ENCODE measurements around the gene RNF180. TPM values are rescaled to one million over a fixed set of nuclear protein-coding genes. Genes with fewer than 3 reads are reported as not detected.

Gene RNF180
- total and polyA plus RNA-seq, 2 of the 13 experiments (the other 11 are each of a cell fraction or from before 2014, with no cell fraction given) = 0.20 TPM; not detected in 1

- no peak for TF ChIP-seq ZBED4 (CRISPR knock-in tag; IDR thresholded peaks at IDR 0.05; ENCODE audit: borderline replicate concordance)
Observed at GRCh38 chr5:64210866-64211265, 45.2 kb downstream of the RNF180 start (continued).

DNA sequence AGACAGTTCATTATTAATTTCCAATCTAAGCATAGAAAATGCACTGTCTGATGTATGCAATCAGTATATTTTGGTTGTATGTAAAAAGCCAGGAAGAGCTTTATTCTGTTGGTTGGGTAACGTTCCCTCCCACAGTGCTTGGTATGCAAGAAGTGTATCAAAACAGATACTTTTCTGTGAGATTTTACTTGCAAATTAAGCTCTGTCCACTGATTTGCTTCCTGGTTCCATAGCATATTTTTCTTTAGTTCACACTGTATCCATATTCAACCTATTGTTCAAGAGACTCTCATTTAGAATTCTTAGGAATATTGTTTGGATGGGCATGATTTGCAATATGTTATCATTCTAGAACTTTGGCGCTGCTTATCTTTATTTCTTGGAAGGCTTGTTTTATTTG lies 47.4 kb downstream of the RNF180 start:
- H3K36me3 ChIP-seq (replicated peaks in 1 of 2; ENCODE audit: control insufficient read depth in 1 of 2, insufficient read depth in 2 of 2, low read length in 2 of 2) = no peaks in the 10 kb centered on the region
- H3K79me2 ChIP-seq (ENCODE audit: insufficient read depth, low read length) = no peaks in the 10 kb centered on the region
- H3K27me3 ChIP-seq (ENCODE audit: control insufficient read depth in 1 of 2, insufficient read depth in 2 of 2, low read length in 2 of 2) = no peaks in the 10 kb centered on the region
- BruUV-seq (replicated peaks) = no TSS peak
- WGBS (ENCODE audit: low lambda C conversion rate) = 0% methylated on average over 2 of the region's 2 CpGs
- no peaks in the 10 kb centered on the region for H4K20me1 ChIP-seq (ENCODE audit: insufficient read depth, low read length)
- FAIRE-seq (no peak), DNase-seq (ENCODE audit: low spot score) (no peak), ATAC-seq (no peak)
- no peak overlapping the region for H3K27ac ChIP-seq (ENCODE audit: extremely low read length, insufficient read depth, low read length)
- no peaks in the 10 kb centered on the region for H3K4me1 ChIP-seq (ENCODE audit: insufficient read depth, low read length)
- in situ Hi-C loops (cut with HindIII; ENCODE audit: extremely low pct_ligation_motif_present, low pct_unique_long_range_greater_than_20kb) = no loop called here
- POLR2A ChIA-PET = no interaction called here
- no peak overlapping the region for H3K4me2 ChIP-seq (ENCODE audit: low read depth, low read length)
- CTCF ChIA-PET (ENCODE audit: low intra/inter-chr PET ratio, low total read pairs) = no interaction called here
- no peak overlapping the region for H2AFZ ChIP-seq (ENCODE audit: low read length)
- no peaks in the 10 kb centered on the region for H3K9me3 ChIP-seq (ENCODE audit: low read length)
- H3K9ac ChIP-seq (ENCODE audit: insufficient read depth, low read depth, low read length) = no peak overlapping the region
- H3K4me3 ChIP-seq (replicated peaks in 1 of 3; ENCODE audit: insufficient read depth in 1 of 3, low read depth in 2 of 3, low read length in 3 of 3) = no peak overlapping the region
- intact Hi-C loops (cut with micrococcal nuclease; ENCODE audit: unreplicated experiment) = no loop called here
- TF ChIP-seq, protein P1, sequence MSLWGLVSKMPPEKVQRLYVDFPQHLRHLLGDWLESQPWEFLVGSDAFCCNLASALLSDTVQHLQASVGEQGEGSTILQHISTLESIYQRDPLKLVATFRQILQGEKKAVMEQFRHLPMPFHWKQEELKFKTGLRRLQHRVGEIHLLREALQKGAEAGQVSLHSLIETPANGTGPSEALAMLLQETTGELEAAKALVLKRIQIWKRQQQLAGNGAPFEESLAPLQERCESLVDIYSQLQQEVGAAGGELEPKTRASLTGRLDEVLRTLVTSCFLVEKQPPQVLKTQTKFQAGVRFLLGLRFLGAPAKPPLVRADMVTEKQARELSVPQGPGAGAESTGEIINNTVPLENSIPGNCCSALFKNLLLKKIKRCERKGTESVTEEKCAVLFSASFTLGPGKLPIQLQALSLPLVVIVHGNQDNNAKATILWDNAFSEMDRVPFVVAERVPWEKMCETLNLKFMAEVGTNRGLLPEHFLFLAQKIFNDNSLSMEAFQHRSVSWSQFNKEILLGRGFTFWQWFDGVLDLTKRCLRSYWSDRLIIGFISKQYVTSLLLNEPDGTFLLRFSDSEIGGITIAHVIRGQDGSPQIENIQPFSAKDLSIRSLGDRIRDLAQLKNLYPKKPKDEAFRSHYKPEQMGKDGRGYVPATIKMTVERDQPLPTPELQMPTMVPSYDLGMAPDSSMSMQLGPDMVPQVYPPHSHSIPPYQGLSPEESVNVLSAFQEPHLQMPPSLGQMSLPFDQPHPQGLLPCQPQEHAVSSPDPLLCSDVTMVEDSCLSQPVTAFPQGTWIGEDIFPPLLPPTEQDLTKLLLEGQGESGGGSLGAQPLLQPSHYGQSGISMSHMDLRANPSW (CRISPR knock-in tag; IDR thresholded peaks at IDR 0.05; ENCODE audit: borderline replicate concordance) = no peak
- TF ChIP-seq ZNF646 (CRISPR knock-in tag; IDR thresholded peaks at IDR 0.05) = no peak
- TF ChIP-seq HMG20B (CRISPR knock-in tag; conservative IDR thresholded peaks at IDR 0.05) = no peak
- TF ChIP-seq ARID3A (IDR thresholded peaks at IDR 0.05; ENCODE audit: low read depth, low read length) = no peak
- no peak for TF ChIP-seq NFE2 (CRISPR knock-in tag; IDR thresholded peaks at IDR 0.05)
- no peak for TF ChIP-seq ZNF768 (CRISPR knock-in tag; IDR thresholded peaks at IDR 0.05)
- TF ChIP-seq SRY (CRISPR knock-in tag; IDR thresholded peaks at IDR 0.05) = no peak

Measured in HepG2 (cell line).